ENCODE results near the gene ZNF44.
"Not testable (repeated sequence)": the region's sequence is repeated elsewhere in the genome, so short reads cannot be mapped to it uniquely, and the experiment has no call there.

ZNF44 gene

DNA sequence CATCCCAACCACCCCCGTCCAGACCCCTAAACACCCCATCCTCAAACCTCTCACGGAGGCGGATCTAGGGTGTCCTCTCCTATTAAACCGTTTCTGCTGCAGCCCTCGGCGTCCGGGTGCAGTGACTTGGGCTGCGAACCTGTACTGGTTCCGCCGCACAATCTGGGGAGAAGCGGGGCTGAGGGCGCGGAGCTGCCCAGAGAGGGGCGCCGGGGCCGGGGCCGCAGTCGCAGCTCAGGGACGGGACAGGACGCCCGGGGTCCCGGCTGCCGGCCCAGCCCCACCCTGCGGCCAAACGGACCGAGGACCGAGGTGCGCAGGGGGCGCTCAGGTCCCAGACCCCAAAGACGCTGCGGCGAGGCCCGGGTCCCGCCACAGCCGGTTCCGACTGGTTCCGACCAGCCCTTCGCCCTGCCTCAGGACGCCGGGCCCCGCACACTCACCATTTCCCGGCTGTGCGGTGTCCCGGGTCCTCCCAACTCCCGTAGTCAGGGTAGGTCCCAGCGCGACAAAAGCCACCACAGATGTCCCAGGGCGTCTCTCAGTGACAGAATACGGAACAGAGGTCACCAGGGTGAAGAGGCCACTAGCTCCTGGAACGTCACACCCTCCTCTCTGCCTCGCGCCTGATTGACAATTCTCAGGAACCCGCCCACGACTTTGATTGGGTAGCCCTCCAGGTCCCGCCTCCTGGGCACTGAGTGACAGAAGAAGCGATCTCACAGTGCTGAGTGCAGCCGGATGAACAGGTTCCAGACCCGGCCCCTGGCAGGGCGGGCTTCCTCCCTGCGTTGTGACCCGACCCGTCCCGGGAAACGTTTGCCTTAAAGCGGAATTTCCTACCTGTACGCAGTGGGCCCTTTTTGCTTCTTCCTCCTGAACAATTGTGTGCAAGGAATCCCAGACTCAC lies at the start of gene ZNF44:
ZNF44 (minus strand) TSS at position 635 of the 910 bp plus-strand sequence; CDS start at position 446, 189 bp downstream.
- DNase-seq (ENCODE audit: extremely low read depth in 1 of 2, low read depth in 1 of 2), result peak; percentile 89 to 96

DNA sequence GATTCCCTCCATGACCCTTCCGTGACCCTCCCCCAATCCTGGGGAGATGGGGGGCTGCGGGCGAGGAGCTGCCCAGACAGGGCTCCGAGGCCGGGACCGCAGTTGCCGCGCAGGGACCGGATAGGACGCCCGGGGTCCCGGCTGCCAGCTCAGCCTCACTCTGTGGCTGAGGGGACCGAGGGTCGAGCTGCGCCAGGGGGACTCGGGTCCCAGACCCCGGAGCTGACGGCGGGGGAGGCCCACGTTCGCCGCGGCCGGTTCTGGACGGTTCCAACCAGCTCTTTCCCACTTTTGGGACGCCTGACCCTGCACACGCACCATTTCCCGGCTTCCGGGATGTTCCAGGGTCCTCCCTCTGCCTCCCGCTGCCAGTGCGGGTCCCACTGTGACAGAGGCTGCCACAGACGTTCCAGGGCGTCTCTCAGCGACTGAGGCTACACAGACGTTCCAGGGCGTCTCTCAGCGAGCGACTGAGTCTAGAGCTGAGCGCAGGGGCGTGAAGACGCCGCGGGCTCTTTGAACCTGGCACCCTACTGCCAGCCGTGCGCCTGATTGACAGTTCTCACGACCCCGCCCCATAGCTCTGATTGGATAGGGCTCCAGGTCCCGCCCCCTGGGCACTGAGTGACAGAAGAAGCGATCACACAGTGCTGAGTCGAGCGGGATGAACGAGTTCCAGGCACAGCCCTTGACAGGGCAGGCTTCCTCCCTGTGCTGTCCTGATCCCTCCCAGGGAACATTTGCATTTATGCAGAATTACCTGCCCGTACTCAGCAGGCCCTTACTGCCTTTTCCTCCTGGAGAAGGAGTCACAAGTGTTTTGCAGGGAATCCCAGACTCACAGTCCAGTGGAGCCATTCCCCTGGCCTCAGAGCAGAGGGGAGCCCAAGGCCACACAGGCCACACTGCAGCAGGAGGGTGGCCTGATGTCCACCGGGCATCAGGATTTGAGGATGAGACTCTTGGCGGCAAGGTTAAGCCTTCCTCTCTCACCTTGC lies 38.8 kb upstream of the ZNF44 start, which contains the start of gene ZNF563:
ZNF563 (minus strand) TSS at position 472 of the 998 bp plus-strand sequence; CDS start at position 321, 151 bp downstream.
- peak; percentile 90 to 98 for DNase-seq (ENCODE audit: extremely low read depth in 1 of 2, low read depth in 1 of 2)

DNA sequence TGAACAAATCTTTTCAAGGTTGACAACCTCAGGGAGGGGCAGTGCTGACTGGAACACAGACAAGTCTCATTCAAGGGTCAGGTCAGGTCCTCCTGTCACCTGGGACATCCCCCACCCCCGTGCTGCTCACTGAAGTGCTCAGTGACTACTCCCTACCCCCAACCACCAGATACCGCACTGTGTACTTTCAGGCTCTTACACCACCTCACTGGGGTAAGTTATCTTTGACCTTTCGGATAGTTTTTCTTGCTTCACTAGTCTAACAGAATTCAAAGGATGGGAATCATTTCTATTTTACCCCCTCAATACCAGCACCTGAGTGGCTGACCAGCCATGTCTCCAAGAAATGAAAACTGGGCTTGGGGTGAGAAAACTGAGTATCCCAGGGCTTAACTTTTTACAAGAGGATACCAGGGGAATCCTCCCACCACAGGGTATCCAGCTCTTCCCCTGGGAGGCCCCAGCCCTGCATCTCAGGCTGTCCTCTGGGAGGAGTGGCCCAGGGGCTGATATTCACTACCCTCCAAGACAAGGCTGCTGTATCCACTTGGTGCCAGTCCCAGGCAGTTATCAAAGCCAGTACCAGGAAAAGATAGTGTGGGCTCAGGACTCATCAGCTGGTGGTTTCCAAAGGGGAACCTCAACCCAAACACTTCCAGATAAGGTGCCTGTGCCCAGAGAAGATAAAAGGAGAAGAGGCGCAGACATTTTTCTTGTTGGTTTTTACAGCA lies 36.7 kb upstream of the ZNF44 start:
- peak; percentile 46 to 89 for DNase-seq (ENCODE audit: extremely low read depth in 1 of 2, low read depth in 1 of 2)

- DNase-seq (ENCODE audit: extremely low read depth in 1 of 2, low read depth in 1 of 2), result no peak
Measured at GRCh38 chr19:12330340-12330739, 35.7 kb upstream of the ZNF44 start.

GRCh38 chr19:12325690-12326089 lies 31.0 kb upstream of the ZNF44 start:
- DNase-seq (ENCODE audit: extremely low read depth in 1 of 2, low read depth in 1 of 2), result no peak

GRCh38 chr19:12318782-12319413 lies 24.2 kb upstream of the ZNF44 start:
- no peak for DNase-seq (ENCODE audit: extremely low read depth in 1 of 2, low read depth in 1 of 2)

DNA sequence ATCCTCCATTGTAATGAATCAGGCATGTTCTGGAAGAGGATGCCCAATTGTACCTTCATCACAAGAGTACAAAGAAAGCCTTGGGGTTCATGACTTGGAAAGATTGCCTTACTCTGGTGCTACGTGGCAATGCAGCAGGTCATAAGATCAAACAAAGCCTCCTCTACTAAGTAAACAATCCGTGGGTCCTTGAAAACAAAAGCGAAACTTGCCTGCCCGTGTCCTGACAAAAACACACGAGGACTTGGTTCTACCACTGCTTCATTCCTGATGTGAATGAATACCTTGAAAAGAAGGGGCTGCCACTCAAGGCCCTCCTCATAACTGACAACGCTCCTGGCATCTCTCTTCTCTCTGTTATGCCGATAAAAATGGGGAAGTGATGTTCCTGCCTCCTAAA lies 19.9 kb upstream of the ZNF44 start:
- DNase-seq (ENCODE audit: extremely low read depth in 1 of 2, low read depth in 1 of 2), result no peak

- not testable (repeated sequence) for DNase-seq (ENCODE audit: extremely low read depth in 1 of 2, low read depth in 1 of 2)
Measured at GRCh38 chr19:12308891-12309290, 14.2 kb upstream of the ZNF44 start.

- DNase-seq (ENCODE audit: extremely low read depth in 1 of 2, low read depth in 1 of 2), result no peak
Measured at GRCh38 chr19:12295191-12295590, 508 bp upstream of the ZNF44 start.

- peak; percentile 11 to 64 for DNase-seq (ENCODE audit: extremely low read depth in 1 of 2, low read depth in 1 of 2)
Measured at GRCh38 chr19:12293777-12294248, 870 bp downstream of the ZNF44 start.

- DNase-seq (ENCODE audit: extremely low read depth in 1 of 2, low read depth in 1 of 2), result no peak
Measured at GRCh38 chr19:12289790-12290065, 5.0 kb downstream of the ZNF44 start.

DNA sequence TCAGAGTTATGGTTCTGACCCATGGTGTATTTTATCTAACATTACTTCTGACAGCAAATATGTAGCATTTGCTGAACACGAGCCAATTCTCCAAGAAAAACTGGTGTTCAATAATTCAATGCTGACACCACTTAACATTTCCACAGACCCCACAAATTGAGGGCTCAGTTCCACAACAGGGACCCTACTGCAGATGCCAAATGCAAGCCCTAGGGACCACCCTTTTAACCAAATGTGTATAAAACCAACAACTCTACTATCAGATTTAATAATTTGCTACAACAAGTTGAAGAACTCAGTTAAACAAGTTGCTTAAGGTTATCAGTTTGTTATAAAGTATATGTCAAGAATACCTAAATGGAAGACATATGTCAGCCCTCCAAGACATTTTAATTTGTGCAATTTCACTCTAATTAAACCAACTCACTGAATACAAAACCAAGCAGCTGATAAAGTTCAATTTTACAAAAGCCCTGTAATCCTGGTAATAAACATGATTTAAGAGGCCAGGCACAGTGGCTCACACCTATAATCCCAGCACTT lies 6.7 kb downstream of the ZNF44 start:
- no peak for DNase-seq (ENCODE audit: extremely low read depth in 1 of 2, low read depth in 1 of 2)

DNA sequence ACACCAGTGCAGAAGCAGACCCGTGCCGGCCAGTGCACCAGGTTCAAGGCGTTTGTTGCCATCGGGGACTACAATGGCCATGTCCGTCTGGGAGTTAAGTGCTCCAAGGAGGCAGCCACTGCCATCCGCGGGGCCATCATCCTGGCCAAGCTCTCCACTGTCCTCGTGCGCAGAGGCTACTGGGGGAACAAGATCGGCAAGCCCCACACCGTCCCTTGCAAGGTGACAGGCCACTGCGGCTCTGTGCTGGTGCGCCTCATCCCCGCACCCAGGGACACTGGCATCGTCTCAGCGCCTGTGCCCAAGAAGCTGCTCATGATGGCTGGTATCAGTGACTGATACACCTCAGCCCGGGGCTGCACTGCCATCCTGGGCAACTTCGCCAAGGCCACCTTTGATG lies 10.1 kb downstream of the ZNF44 start:
- no peak for DNase-seq (ENCODE audit: extremely low read depth in 1 of 2, low read depth in 1 of 2)

GRCh38 chr19:12284226-12284625 lies 10.5 kb downstream of the ZNF44 start:
- no peak for DNase-seq (ENCODE audit: extremely low read depth in 1 of 2, low read depth in 1 of 2)

DNA sequence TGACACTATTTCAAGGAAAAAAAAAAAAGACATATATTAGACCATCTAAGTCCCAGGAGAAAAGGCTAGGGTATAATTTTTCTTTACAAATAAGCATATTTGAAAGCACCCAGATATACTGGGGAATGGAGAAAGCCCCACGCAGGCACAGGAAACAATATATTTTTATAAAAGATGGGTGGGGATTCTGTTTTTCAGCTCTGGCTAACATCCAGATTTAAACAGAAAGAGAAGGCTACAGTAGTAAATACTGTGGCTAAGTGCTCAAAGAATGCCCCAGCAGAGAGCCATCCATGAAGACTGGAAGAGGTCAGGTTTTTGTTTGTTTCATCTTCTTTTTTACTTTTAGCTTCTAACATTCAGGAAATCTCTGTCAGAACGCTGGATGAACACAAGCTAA lies 16.0 kb downstream of the ZNF44 start:
- no peak for DNase-seq (ENCODE audit: extremely low read depth in 1 of 2, low read depth in 1 of 2)

DNA sequence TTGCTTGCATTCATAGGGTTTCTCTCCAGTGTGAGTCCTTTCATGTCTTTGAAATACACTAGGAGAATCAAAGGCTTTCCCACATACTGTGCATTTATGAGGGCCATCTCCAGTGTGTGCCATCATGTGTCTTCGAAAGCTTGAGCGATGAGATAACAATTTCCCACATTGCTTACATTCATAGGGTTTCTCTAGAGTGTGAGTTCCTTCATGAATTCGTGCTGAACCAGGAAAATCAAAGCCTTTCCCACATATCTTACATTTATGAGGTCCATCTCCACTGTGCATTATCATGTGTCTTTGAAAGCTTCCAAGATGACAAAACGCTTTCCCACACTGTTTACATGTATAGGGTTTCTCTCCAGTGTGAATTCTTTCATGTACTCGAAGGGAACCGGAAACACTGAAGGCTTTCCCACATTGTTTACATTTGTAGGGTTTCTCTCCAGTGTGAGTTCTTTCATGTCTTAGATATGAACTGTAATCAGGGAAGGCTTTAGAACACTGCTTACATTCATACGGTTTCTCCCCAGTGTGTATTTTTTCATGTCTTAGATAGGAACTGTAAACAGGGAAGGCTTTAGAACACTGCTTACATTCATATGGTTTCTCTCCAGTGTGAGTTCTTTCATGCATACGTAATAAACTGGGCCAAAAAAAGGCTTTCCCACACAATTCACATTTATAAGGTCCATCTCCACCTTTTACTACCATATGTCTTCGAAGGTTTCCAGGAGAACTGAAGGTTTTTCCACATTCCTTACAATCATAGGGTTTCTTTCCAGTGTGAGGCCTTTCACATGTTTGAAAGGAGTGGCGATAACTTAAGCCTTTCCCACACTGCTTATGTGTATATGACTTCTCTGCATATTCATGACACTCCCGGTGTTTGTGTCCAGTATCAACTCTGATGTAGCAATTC lies 21.4 kb downstream of the ZNF44 start:
- DNase-seq (ENCODE audit: extremely low read depth in 1 of 2, low read depth in 1 of 2), result no peak

DNA sequence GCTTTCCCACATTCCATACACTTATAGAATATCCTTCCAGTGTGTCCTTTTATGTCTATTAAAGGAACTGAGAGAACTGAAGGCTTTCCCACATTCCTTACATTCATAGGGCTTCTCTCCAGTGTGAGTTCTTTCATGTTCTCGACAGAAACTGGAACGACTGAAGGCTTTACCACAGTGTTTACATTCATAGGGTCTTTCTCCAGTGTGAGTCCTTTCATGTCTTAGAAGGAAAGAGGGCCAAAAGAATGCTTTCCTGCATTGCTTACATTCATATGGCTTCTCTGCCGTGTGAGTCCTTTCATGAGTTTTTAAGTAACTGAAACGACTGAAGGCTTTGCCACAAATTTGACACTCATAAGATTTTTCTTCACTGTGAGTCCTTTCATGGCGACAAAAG lies 22.3 kb downstream of the ZNF44 start:
- no peak for DNase-seq (ENCODE audit: extremely low read depth in 1 of 2, low read depth in 1 of 2)

DNA sequence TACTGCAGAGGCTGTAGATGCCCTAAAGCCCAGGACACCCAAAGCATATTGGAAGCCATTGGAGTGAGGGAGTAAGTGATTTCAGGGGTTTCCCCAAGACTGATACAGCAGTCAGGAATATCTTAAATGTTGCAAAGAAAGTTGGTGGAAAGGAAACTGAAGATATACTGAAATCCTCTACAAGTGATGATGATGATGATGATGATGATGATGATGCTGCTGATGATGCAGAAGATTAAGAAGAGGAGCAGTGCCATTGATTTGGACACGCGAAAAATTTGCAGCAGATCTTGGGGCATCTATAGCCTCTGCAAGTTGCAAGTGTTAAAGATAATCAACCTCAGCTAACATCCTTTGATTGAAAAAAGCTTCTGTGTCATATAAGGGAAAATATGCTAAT lies 23.8 kb downstream of the ZNF44 start:
- no peak for DNase-seq (ENCODE audit: extremely low read depth in 1 of 2, low read depth in 1 of 2)
